SKM-1 treated with dmso at 0.1 percent for 144 hours (cell line): ENCODE data around the gene YTHDC1.
A peak's percentile ranks its signal among the peaks of the same experiment; 100 is the strongest.

Experiments used
- DNase-seq: peaks from one replicate; lab custom pipeline; 2025; ENCODE audit not compliant: unreplicated experiment; lab: John Stamatoyannopoulos, UW

YTHDC1 gene

DNA sequence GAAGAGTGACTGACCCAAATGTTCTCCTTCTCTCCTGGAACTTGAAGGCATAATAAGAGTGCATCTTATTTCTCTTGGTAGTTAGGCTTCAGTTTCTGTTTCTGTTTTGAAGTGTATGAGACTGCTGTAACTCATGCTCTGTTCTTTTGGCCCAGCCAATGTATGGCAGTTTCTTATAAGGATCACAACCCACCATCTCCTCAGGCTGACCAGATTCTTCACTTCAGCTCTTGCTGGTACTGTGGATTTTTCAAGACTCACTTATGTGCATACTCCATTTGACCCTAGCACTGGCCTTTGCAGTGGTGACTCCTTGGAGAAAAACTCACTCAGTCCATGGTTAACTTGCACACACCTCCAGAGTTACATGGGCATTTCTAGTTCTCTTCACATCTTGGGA is 9.6 kb upstream of the YTHDC1 start:
- DNase-seq: no peak

DNA sequence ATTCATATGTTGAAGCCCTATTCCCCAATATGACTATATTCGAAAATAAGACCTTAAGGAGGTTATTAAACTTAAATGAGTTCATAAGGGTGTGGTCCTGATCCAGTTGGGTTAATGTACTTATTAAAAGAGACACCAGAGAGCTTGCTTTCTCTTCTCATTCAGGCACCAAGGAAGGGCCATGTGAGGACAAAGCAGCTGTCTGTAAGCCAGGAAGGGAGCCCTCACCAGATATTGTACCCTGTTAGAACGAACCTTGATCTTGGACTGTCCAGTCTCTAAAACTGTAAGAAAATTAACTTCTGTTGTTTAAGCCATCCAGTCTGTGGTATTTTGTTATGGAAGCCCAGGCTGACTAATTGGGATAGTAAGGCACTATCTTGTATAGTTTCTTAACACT is 9.1 kb upstream of the YTHDC1 start:
- no peak for DNase-seq

DNA sequence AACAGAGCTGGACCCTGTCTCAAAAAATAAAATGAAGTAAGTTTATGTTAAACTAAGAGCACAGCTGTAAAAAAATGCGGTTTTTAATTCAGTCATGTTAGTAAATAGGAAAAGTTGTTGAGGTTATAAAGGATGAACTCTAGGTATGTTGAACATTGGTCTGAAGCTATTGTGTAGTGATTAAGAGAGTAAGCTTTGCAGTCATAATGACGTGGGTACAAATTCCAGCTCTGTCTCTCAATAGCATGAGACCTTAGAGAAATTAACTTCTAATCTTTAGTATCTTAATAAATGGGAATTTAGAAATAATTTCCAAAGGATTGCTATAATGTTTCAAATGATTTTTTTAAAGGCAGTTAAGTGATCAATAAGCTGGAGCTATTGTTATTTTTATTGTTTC is 2.9 kb upstream of the YTHDC1 start:
- DNase-seq: no peak

DNA sequence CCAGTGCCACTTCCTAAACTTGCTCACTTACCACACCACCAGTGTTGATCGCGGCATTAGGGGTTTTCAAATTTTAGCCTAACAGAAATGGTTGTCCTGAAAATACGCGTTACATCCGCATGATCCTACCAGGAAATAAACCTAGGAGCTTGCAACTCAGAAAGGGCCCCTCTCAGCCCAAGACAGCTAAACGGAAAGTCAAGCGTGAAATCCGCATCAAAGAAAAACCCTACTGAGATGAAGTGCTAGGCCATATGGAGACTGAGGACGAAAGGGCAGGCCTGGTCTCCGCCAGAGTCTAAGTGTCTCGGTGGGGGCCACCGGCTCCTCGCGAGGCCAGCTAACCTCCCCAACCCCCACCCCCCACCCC is 626 bp downstream of the YTHDC1 start:
- DNase-seq: no peak

DNA sequence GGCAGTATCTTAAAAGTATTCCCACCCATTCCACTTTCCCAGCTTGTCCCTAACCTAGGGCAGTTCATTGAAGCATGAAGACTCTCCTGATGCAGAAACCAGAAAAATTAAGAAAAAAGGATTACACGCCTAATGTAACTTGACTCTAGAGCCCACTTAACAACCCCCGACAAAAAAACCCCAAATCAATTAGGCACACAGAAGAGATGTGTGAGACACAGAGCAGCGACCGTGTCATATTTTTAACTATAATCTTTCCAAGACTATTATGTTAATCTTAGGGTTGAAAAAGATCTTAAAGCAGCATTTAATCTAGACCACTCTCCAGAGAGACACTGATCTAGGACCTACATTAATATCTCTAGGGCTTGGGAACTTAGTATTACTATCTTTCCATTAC is 1.3 kb downstream of the YTHDC1 start:
- DNase-seq: no peak

DNA sequence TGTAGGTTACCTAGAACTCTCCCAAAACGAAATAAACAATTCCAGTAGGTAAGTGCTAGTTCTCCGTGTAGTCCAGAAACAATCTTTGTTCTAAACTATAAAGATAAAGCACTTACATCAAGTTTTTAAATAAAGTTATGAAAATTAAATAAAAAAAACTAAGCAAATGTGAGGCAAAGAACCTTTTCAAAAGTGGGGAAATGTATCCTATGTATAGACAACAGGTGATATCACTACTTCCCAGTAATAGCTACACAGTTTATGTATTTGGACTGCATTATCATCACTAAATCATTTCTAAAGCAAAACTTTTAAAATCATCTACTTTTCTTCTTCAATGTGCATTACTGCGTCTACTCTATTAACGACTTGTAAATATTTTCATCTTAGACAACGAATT is 2.0 kb downstream of the YTHDC1 start:
- DNase-seq: no peak

GRCh38 chr4:68346461-68346860 is 3.4 kb downstream of the YTHDC1 start:
- DNase-seq: no peak

DNA sequence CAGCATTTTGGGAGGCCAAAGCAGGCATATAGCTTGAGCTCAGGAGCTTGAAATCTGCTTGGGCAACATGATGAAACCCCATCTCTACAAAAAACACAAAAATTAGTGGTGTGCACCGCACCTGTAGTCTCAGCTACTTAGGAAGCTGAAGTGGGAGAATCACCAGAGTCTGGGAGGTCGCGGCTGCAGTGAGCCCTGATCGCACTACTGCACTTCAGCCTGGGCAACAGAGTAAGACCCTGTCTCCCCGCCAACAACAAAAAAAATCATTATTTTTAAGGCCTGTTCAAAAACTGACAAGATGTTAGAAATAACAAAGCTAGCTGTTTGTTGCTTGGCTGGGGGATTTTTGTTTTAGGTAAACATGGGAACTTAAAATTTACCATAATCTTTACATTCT is 5.1 kb downstream of the YTHDC1 start:
- no peak for DNase-seq

GRCh38 chr4:68344049-68344448 is 5.8 kb downstream of the YTHDC1 start:
- DNase-seq: no peak

GRCh38 chr4:68342134-68342533 is 7.8 kb downstream of the YTHDC1 start:
- DNase-seq: no peak

DNA sequence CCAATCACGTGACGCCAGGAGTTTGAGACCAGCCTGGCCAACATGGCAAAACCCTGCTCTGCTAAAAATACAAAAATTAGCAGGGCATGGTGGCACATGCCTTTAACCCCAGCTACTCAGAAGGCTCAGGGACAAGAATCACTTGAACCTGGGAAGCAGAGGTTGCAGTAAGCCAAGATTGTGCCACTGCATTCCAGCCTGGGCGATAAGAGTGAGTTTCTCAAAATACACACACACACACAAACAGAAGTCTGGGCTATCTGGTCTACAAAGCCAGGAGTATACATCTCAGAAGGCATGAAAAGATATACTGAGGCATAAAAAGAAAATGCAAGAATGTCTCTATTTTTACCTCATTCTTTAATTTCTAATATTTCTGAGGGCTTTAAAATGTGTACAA is 11.3 kb downstream of the YTHDC1 start:
- no peak for DNase-seq

GRCh38 chr4:68337522-68337921 is 12.4 kb downstream of the YTHDC1 start:
- DNase-seq: no peak

- no peak for DNase-seq
Measured at GRCh38 chr4:68337004-68337403, 12.9 kb downstream of the YTHDC1 start.

- DNase-seq: no peak
Measured at GRCh38 chr4:68336530-68336929, 13.4 kb downstream of the YTHDC1 start.

DNA sequence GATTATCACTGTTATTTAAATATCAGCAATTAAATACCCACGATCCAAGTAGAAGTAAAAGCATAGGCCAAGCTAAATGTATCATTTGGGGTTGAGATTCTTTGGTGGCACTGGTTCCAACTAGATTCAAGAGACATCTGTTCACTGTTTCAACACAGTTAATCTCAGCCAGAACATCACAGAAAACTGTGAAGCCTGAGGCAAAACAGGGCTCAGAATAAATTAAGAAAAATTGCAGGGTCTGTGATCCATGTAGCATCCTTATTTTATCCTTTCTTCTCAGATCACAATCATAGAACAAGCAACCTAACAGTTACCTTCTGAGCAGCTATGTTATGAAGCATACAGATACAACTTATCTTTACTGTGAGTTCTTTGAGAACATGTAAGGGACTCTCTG is 23.7 kb downstream of the YTHDC1 start:
- no peak for DNase-seq

DNA sequence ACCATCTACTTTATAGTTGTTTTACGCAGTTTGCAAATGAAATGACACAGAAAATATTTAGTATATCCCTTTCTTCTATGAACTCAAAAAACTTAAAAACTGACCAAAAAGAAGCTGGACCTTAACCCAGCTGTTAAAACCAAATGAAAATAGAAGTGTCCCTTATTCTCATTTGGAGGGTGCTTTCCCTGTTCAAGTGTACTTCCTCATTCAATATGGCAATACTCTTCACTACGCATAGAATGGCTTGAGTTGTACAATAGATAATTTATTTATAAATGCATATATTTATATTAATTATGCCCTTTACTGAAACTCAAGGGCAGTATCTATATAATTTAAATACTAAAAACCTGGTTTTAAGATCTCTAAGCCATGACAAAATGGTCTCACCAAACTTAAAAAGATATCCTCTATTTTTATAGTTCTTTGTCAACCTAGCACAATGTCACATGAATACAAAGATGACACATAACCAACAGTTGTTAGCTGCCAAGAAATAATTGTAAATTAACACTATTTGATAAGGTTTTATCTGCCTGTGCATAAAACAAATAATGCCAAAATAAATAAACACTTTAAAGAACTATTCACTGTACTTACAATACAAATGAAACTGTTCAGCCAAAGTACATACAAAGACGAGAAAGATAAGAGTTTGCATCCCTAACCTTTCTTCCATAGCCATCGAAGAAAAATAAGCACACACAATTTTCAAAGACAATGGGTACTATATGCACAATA is 25.2 kb downstream of the YTHDC1 start:
- no peak for DNase-seq

- DNase-seq: peak; percentile 12
Measured at GRCh38 chr4:68319040-68319439, 30.9 kb downstream of the YTHDC1 start.

GRCh38 chr4:68316193-68316969 is 33.5 kb downstream of the YTHDC1 start:
- no peak for DNase-seq

- DNase-seq: no peak
Measured at GRCh38 chr4:68310651-68311247, 39.1 kb downstream of the YTHDC1 start.

DNA sequence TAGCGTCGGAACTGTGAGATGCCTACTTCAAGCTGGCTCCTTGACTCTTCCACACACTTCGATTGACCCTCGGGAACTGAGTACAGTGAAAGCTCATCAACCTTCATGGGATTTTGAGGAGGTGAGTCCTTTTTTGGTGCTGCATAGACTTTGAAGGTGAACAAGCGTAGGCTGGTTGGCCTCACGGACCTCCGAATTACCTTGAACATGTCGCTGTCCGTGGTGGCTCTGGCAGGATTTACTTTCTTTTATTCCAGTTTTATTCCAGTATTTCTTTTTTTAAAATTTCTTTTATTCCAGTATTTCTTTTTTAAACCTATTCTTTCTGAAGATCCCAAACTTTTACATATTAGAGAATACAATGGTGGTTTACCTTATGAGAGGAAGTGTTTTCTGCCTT is 45.2 kb downstream of the YTHDC1 start:
- no peak for DNase-seq

DNA sequence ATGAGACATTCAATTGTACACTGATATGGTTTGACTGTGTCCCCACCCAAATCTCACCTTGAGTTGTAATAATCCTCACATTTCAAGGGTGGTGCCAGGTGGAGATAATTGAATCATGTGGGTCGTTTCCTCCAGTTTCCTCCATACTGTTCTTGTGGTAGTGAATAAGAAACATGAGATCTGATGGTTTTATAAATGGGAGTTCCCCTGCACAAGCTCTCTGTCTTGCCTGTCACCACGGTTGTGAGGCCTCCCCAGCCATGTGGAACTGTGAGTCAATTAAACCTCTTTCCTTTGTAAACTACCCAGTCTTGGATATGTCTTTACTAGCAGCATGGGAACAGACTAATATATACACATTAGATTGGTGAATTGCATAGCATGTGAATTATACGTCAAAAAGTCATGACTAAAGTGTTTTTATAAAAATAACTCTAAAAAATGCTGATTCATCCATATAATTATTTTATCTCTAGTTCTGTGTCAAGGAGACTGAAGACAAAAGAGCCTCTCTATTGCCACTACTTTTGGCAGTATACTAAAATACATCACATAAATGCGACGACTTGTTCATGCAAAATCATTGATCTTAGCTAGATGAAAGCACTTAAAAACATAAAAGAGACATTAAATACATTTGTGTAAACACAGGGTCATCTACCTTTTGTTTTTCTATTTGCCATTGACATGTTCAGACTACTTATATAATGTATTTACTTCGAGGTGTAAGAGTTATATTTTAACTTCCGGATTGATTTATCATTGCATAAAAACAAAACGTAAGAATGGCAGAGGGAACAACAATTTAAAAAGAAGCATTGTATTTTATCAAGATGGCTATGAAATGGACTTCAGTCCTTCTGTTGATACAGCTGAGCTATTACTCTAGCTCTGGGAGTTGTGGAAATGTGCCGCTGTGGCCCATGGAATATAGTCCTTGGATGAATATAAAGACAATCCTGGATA is 50.1 kb downstream of the YTHDC1 start:
- no peak for DNase-seq
